Smooth muscle cell (in vitro differentiated cells): ENCODE measurements around the gene MELTF. TPM values are rescaled to one million over a fixed set of nuclear protein-coding genes. Genes with fewer than 3 reads are reported as not detected.

Experiments
- DNase-seq: peaks from one replicate; lab custom pipeline; 2025; ENCODE audit not compliant: unreplicated experiment; lab: John Stamatoyannopoulos, UW
- H2AFZ ChIP-seq: fragments of 200-600 bp; sonication (generic); 2 replicates; pipeline ENCODE4 v1.6.0; 2016; ENCODE audit warnings: antibody characterized with exemption, low read depth, mild to moderate bottlenecking
- H3F3A ChIP-seq: fragments of 200-600 bp; sonication (generic); 2 replicates; pipeline ENCODE4 v1.6.0; 2017; ENCODE audit warnings: antibody characterized with exemption, low read depth
- H3K27ac ChIP-seq: fragments of 200-600 bp; sonication (generic); 2 replicates; pipeline ENCODE4 v1.5.1; 2016; ENCODE audit warnings: low read depth, mild to moderate bottlenecking
- H3K27me3 ChIP-seq: fragments of 200-600 bp; sonication (generic); 2 replicates; pipeline ENCODE4 v1.6.1; 2016; ENCODE audit warnings: low read depth, mild to moderate bottlenecking
- H3K36me3 ChIP-seq: fragments of 200-600 bp; sonication (generic); 2 replicates; pipeline ENCODE4 v1.5.1; 2016; ENCODE audit warnings: low read depth
- H3K4me1 ChIP-seq: fragments of 200-600 bp; sonication (generic); 2 replicates; pipeline ENCODE4 v1.5.1; 2016; ENCODE audit warnings: low read depth
- H3K4me2 ChIP-seq: fragments of 200-600 bp; sonication (generic); 2 replicates; pipeline ENCODE4 v1.6.0; 2016; ENCODE audit warnings: mild to moderate bottlenecking
- H3K4me3 ChIP-seq: fragments of 200-600 bp; sonication (generic); 2 replicates; pipeline ENCODE4 v1.5.1; 2016; ENCODE audit warnings: mild to moderate bottlenecking
- H3K79me2 ChIP-seq: fragments of 200-600 bp; sonication (generic); 2 replicates; pipeline ENCODE4 v1.6.0; 2016; ENCODE audit warnings: low read depth, mild to moderate bottlenecking
- H3K9ac ChIP-seq: fragments of 200-600 bp; sonication (generic); 2 replicates; pipeline ENCODE4 v1.6.0; 2016; ENCODE audit warnings: low read depth
- H3K9me3 ChIP-seq: fragments of 200-600 bp; sonication (generic); replicated peaks from 2 replicates; pipeline ENCODE4 v1.5.1; 2016; ENCODE audit warnings: low read depth
- H4K20me1 ChIP-seq: fragments of 200-600 bp; sonication (generic); 2 replicates; pipeline ENCODE4 v1.6.0; 2016; ENCODE audit warnings: low read depth
- CTCF ChIP-seq: fragments of 200-600 bp; sonication (generic); IDR thresholded peaks from 2 replicates; pipeline ENCODE4 v1.5.1; 2017; ENCODE audit warnings: borderline replicate concordance, mild to moderate bottlenecking, antibody characterized with exemption; ENCODE audit not compliant: insufficient read depth, poor library complexity, severe bottlenecking
- WGBS: methylation state at CpG from one replicate; pipeline ENCODE4 v1.1.7; 2016; ENCODE audit warnings: low lambda C conversion rate; 5-methylcytosine and 5-hydroxymethylcytosine counted together
- polyA plus RNA-seq: library from polyadenylated mRNA; unstranded; fragments of >200 nt; fragmentation: Nextera tagmentation; extraction: Ambion mirVana; gene quantifications from 2 replicates; pipeline ENCODE4 v1.2.1, GENCODE V29; 2016
- total RNA-seq: library from RNA; depleted of rRNA; stranded (reverse); fragments of >200 nt; gene quantifications from 2 replicates; pipeline ENCODE4 v1.2.3, GENCODE V29; 2014

The MELTF gene
- total and polyA plus RNA-seq, 2 experiments from 2014 or later = 3.7 to 8.6 TPM

GRCh38 chr3:196997311-196997710, 32.3 kb downstream of the MELTF start:
- no peak for TF ChIP-seq CTCF
- H3K79me2 ChIP-seq = no peaks in the 10 kb centered on the region
- no peak for DNase-seq
- H4K20me1 ChIP-seq = no peaks in the 10 kb centered on the region
- no peaks in the 10 kb centered on the region for H3K27me3 ChIP-seq
- H3K4me3 ChIP-seq = no peak overlapping the region
- H3K4me2 ChIP-seq = no peak overlapping the region
- H3F3A ChIP-seq = no peaks in the 10 kb centered on the region
- peaks cover 1% of the 10 kb centered on the region for H3K4me1 ChIP-seq
- H3K27ac ChIP-seq = no peak overlapping the region
- no peaks in the 10 kb centered on the region for H3K36me3 ChIP-seq
- H3K9ac ChIP-seq = no peak overlapping the region
- WGBS = 88% methylated on average over 15 of the region's 15 CpGs
- no peak overlapping the region for H2AFZ ChIP-seq
- H3K9me3 ChIP-seq = no peaks in the 10 kb centered on the region

DNA sequence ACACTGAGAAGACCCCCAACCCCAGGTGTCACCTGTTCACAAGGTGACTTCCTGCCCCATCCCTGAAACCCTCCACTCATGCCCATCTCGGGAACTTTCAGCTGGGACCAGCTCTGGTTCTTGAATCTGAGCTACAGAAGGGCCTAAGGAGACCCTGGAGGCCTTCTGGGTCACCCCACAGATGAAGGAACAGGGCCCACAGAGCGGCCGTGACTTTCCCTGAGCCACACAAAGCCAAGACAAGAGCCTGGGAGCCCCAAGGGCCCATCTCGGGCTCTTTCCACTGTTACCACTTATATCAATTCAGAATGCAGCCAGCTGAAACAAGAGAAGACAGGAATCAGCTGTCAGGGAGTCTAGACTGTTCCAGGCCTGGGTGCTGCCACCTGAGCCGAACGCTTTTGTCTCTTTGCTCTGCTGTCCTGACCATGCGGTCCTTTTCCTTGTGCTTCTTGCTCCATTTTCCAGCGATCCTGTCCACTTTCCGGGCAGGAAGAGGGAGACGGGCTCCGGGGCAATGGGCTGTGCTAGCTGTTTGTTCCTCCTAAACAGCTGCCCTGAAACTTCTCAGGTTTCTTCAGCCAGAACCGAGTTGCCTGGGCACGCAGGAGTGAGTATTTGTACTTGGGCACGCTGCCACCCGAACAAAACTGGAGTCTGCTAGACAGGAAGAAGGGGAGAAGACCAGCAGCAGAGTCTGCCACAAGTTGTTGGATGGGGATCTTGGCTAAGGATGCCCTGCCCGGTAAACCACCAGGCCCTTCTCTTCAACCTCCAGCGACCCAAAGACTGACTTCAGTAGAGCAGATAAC, 33.0 kb downstream of the MELTF start:
- H3K4me1 ChIP-seq = no peaks in the 10 kb centered on the region
- no peaks in the 10 kb centered on the region for H3K9me3 ChIP-seq
- H3F3A ChIP-seq = no peaks in the 10 kb centered on the region
- H3K4me2 ChIP-seq = no peak overlapping the region
- H3K36me3 ChIP-seq = no peaks in the 10 kb centered on the region
- no peak overlapping the region for H2AFZ ChIP-seq
- no peak overlapping the region for H3K4me3 ChIP-seq
- no peak for TF ChIP-seq CTCF
- H4K20me1 ChIP-seq = no peaks in the 10 kb centered on the region
- no peaks in the 10 kb centered on the region for H3K27me3 ChIP-seq
- no peak overlapping the region for H3K27ac ChIP-seq
- H3K9ac ChIP-seq = no peak overlapping the region
- WGBS = 88% methylated on average over 17 of the region's 17 CpGs
- H3K79me2 ChIP-seq = no peaks in the 10 kb centered on the region
- no peak for DNase-seq

DNA sequence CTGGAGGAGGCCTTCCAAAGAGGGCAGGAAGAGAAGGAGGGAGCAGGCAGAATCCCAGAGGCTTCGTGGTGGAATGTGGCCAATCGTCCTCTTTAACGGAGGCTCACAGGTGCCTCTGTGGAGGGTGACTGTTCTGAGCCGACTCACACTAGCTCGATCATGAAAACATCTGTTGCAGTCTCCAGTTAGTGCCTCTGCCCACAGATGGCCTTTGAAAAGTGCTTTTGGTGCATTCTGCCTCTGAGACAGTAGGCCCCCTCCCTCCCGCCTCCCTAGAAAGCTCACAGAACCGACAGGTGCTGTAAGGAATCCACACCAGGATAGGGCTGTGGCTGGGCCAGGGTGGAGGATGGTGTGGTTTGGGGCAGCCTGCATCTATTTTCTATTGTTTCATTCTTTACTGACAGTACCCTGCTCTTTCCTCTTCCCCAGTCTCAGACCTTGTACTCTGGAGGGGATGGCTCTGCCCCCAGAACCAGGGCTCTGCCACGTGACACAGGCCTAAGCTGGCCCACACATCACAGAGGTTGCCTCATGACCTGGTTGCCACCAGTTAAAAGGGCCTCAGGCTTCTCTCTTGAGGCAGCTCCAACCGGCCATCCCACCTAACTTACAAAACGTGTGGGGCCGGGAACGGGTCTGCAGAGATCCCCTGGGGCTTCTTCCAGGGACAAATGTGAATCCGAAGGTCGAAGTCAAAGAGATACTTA, 33.8 kb downstream of the MELTF start:
- DNase-seq = no peak

More for the DNA sequence above, 33.8 kb downstream of the MELTF start:
- Histone ChIP-seq H2AFZ (no peak overlapping the region), H3K4me2 (no peak overlapping the region), H3K9ac (no peak overlapping the region), H3K27ac (no peak overlapping the region), H3K9me3 (no peaks in the 10 kb centered on the region), H4K20me1 (no peaks in the 10 kb centered on the region), H3K36me3 (no peaks in the 10 kb centered on the region), H3K4me3 (no peak overlapping the region), H3K4me1 (no peaks in the 10 kb centered on the region), H3F3A (no peaks in the 10 kb centered on the region), H3K79me2 (no peaks in the 10 kb centered on the region), H3K27me3 (no peaks in the 10 kb centered on the region)
- WGBS = 81% methylated on average over 14 of the region's 14 CpGs
- TF ChIP-seq CTCF = no peak
